BE2C (cell line): ENCODE data around the gene ASCL5. TPM values are rescaled to one million over a fixed set of nuclear protein-coding genes. Genes with fewer than 3 reads are reported as not detected.

Source experiments
- DNase-seq: peaks from one replicate; pipeline ENCODE4 v3.0.0-alpha.2; 2020
- H3K27me3 ChIP-seq: fragments of 250-450 bp; sonication (Bioruptor Pico); 2 replicates; pipeline ENCODE4 v1.5.1; 2020; ENCODE audit warnings: mild to moderate bottlenecking
- H3K36me3 ChIP-seq: fragments of 250-450 bp; sonication (Bioruptor Pico); 2 replicates; pipeline ENCODE4 v1.5.1; 2020; ENCODE audit warnings: mild to moderate bottlenecking
- H3K4me1 ChIP-seq: fragments of 250-450 bp; sonication (Bioruptor Pico); 2 replicates; pipeline ENCODE4 v1.5.1; 2020
- H3K4me3 ChIP-seq: 2 replicates; pipeline ENCODE4 v1.5.1; 2011; ENCODE audit warnings: low read depth, low read length
- H3K9me3 ChIP-seq: fragments of 250-450 bp; sonication (Bioruptor Pico); 2 replicates; pipeline ENCODE4 v1.5.1; 2020
- polyA plus RNA-seq: library from polyadenylated mRNA; unstranded; fragments of >200 nt; gene quantifications from one replicate; pipeline ENCODE4 v1.2.1, GENCODE V29; 2012; ENCODE audit warnings: low read depth, missing spikeins; ENCODE audit not compliant: insufficient read length, insufficient read depth
- TF ChIP-seq, protein P1 (sequence below): IDR thresholded peaks from 2 replicates; pipeline ENCODE4 v1.5.1; 2012; ENCODE audit warnings: mild to moderate bottlenecking, low read depth, low read length

Gene ASCL5, protein sequence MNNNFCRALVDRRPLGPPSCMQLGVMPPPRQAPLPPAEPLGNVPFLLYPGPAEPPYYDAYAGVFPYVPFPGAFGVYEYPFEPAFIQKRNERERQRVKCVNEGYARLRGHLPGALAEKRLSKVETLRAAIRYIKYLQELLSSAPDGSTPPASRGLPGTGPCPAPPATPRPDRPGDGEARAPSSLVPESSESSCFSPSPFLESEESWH
- 0.42 TPM for polyA plus RNA-seq

DNA sequence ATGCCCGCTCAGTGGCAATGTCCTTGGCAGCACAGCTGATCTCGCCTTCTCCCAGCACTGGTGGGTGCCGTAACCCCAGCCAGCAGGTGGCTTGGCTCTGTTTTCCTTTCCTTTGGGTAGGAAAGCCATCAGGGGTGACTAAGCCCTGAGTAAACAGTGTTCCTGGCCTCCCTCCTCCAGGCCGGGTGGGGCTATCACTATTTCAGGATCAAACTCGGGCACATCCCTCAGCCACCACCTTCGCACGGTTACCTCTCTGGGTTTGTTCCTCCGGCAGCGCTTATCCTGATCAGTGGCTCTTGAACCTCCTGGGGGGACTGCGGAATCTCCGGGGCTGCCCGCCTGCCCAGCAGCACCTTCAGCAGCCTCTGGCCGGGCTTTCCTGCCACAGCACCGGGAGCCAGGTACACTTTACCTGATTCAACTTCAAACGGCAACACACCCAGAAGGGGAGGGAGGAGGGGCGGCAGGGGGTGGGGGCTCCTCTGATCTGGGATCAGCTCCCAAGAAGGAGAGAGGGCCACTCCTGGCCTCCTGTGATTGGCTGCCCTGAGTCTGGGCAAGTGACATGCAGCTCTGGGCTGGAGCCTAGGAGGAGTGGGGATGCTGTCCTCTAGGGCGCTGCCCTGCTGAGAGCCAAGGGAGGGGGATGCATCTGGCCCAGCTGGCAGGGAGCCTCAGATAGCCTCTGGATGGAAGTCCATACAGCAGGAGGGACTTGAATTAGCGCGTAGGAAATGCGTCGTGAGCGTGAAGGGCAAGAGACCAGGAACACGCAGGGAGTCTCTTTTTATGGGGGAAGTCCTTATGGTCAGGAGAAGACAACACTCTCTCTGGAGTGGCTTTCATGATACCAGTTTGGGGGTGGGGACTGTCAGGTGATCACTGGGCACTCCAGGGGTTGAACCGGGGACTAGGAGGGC, at the start of gene ASCL5:
TSS of gene ASCL5 (minus strand) at position 353 of the 923 bp plus-strand sequence. CDS start 11,812 bp downstream, outside the sequence.
- DNase-seq: no peak
- H3K27me3 ChIP-seq: peaks cover 2% of the 10 kb centered on the region; the same call in 1 of the 2 replicates
- no peaks in the 10 kb centered on the region for H3K36me3 ChIP-seq
- no peaks in the 10 kb centered on the region for H3K4me1 ChIP-seq
- no peak within 1 kb of the TSS for H3K4me3 ChIP-seq
- TF ChIP-seq, protein P1, sequence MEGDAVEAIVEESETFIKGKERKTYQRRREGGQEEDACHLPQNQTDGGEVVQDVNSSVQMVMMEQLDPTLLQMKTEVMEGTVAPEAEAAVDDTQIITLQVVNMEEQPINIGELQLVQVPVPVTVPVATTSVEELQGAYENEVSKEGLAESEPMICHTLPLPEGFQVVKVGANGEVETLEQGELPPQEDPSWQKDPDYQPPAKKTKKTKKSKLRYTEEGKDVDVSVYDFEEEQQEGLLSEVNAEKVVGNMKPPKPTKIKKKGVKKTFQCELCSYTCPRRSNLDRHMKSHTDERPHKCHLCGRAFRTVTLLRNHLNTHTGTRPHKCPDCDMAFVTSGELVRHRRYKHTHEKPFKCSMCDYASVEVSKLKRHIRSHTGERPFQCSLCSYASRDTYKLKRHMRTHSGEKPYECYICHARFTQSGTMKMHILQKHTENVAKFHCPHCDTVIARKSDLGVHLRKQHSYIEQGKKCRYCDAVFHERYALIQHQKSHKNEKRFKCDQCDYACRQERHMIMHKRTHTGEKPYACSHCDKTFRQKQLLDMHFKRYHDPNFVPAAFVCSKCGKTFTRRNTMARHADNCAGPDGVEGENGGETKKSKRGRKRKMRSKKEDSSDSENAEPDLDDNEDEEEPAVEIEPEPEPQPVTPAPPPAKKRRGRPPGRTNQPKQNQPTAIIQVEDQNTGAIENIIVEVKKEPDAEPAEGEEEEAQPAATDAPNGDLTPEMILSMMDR: no peak
- H3K9me3 ChIP-seq: no peaks in the 10 kb centered on the region

DNA sequence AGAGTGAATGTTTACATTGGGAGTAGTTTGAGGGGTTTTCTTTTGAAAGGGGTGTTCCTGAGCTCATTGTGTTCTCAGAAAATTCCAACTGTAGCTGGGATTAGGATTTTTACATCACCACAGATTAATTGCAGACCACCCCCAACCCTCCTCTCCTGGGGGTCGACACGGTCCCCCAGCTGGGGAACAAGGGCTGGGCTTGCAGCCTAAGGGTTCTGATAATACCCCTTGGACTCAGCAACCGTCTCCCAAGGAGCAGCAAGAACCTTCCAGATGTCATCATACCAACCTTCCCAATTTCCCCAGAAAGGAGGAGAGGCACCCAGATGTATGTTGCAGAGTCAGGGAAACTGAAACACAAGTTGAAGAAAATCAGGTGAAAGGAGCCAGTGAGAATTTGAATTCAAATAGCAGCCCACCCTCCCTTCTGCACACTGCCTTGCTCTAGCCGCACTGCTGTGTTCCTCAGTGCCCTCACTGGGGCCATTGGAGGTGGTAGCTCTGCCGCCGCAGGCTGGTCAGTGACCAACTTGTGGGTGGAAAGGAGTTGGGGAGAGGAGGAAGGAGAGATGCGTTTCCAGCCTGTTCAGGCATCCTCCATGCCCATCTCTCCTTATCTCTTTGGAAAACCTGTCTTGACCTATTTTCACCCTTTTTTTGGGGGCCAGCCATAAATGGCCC, 49.0 kb upstream of the ASCL5 start:
- H3K4me3 ChIP-seq: no peak overlapping the region
- no peaks in the 10 kb centered on the region for H3K9me3 ChIP-seq
- H3K4me1 ChIP-seq: no peaks in the 10 kb centered on the region
- no peak for DNase-seq
- H3K27me3 ChIP-seq: no peaks in the 10 kb centered on the region
- TF ChIP-seq, protein P1: no peak
- no peaks in the 10 kb centered on the region for H3K36me3 ChIP-seq

DNA sequence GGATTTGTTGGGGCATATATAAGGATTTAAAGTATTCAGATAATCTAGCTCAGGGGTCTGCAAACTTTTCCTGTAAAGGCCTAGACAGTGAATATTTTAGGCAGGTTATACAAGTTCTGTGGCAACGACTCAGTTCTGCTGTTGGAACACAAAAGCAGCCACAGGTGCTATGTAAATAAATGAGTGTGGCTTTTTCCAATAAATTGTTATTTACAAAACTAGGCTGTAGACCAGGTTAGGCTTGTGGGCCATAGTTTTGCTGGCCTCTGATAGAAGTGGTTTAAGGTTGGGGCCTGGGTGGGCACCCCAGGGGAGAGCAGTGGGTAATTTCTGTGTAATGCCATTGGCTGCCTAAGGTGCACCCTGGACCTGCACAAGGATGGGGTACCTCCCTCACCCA, 46.8 kb upstream of the ASCL5 start:
- Histone ChIP-seq H3K9me3 (no peaks in the 10 kb centered on the region), H3K36me3 (no peaks in the 10 kb centered on the region), H3K4me3 (no peak overlapping the region), H3K4me1 (0 out of 2 replicates have a peak, but pooled peaks cover 2% of the 10 kb centered on the region), H3K27me3 (no peaks in the 10 kb centered on the region)
- TF ChIP-seq, protein P1: no peak
- no peak for DNase-seq

DNA sequence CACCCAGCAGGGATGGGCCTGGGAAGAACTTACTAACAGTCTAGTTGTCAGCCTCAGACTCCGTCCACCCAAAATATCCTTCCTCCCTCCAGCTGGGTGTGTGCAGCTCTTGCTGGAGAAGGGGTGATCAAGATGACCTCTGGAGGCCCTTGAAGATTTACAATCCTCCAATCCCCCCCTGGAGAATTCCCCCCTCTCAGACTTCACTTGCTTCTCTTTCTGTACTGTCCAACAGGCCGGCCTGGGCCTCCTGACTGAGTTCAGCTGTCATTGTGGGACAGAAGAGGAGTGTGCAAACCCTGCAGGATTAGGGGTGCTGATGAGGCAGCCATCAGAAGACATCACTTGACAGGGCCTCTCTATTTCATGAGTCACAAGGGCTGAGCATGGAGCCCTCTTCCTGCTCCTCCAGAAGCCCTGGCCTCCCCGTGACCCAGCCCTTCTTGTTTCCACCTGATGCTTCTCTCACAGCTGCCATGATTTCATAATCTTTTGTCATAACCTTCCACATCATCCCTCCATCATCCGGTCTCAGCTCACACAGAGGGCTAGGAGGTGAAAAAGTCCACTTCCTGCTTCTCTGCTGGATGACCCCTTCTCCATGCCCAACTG, 46.1 kb upstream of the ASCL5 start:
- TF ChIP-seq, protein P1: no peak

DNA sequence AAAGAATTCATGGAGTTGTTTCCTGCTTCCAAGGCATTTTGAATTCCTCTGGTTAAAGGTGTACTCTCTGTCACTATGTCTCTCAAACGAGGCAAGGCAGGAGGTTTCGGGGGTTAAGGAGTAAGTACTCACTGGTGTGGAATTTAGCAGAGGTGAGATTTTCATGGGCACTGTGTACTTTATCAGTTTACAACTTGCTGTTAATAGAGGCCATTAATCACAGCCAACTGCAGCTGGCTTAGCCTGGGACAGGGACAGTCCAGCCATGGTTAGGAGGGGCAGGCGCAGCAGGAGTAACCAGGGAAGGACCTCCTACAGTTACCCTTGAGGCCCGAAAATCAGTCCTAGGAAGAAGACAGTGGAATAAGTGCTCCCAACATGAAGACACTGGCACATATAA, 45.3 kb upstream of the ASCL5 start:
- no peaks in the 10 kb centered on the region for H3K36me3 ChIP-seq
- no peaks in the 10 kb centered on the region for H3K9me3 ChIP-seq
- H3K27me3 ChIP-seq: no peaks in the 10 kb centered on the region
- TF ChIP-seq, protein P1: no peak
- 0 out of 2 replicates have a peak, but pooled peaks cover 2% of the 10 kb centered on the region for H3K4me1 ChIP-seq
- DNase-seq: no peak
- no peak overlapping the region for H3K4me3 ChIP-seq

More for the DNA sequence above, 46.1 kb upstream of the ASCL5 start:
- H3K27me3 ChIP-seq: no peaks in the 10 kb centered on the region
- H3K9me3 ChIP-seq: no peaks in the 10 kb centered on the region
- no peak overlapping the region for H3K4me3 ChIP-seq
- H3K4me1 ChIP-seq: 0 out of 2 replicates have a peak, but pooled peaks cover 2% of the 10 kb centered on the region
- H3K36me3 ChIP-seq: no peaks in the 10 kb centered on the region
- DNase-seq: no peak
